D721Med (cell line): ENCODE results near the gene SEC61G.

Source experiments
- DNase-seq: peaks from one replicate; pipeline ENCODE4 v3.0.0; 2011; ENCODE audit warnings: low spot score; ENCODE audit not compliant: insufficient read length
- FAIRE-seq: peaks from 2 replicates; lab custom pipeline; 2011; peaks lifted over from hg19 to GRCh38; lab: Jason Lieb, UNC
- TF ChIP-seq, protein P1 (sequence below): IDR thresholded peaks from 2 replicates; pipeline ENCODE4 v1.5.1; 2012; ENCODE audit warnings: mild to moderate bottlenecking, control low read depth; ENCODE audit not compliant: insufficient read depth; ENCODE audit errors: missing control alignments

Gene SEC61G

DNA sequence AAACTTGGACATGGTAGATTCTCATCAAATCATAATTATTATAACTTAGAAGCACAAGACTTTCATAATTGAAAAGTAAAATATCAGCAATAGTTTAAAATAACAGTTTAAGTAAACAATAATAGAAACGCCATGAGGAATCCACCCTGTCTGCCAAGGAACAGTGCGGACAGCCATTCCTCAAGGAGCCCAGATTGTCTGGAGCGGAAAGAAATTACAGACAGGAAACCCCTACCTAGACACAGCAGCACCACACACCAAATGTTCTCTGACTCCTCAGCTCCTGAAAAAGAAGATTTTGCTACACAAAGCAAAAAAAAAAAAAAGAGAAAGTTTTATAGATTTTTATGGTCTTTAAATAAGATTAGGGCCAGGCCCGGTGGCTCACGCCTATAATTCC is 21.5 kb upstream of the SEC61G start:
- TF ChIP-seq, protein P1, sequence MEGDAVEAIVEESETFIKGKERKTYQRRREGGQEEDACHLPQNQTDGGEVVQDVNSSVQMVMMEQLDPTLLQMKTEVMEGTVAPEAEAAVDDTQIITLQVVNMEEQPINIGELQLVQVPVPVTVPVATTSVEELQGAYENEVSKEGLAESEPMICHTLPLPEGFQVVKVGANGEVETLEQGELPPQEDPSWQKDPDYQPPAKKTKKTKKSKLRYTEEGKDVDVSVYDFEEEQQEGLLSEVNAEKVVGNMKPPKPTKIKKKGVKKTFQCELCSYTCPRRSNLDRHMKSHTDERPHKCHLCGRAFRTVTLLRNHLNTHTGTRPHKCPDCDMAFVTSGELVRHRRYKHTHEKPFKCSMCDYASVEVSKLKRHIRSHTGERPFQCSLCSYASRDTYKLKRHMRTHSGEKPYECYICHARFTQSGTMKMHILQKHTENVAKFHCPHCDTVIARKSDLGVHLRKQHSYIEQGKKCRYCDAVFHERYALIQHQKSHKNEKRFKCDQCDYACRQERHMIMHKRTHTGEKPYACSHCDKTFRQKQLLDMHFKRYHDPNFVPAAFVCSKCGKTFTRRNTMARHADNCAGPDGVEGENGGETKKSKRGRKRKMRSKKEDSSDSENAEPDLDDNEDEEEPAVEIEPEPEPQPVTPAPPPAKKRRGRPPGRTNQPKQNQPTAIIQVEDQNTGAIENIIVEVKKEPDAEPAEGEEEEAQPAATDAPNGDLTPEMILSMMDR: no peak
- FAIRE-seq: no peak
- DNase-seq: no peak

GRCh38 chr7:54778696-54779540 is 19.9 kb upstream of the SEC61G start:
- no peak for DNase-seq
- TF ChIP-seq, protein P1: no peak
- no peak for FAIRE-seq

- FAIRE-seq (no peak), DNase-seq (no peak)
- TF ChIP-seq, protein P1: no peak
These were observed 19.2 kb upstream of the SEC61G start for GRCh38 chr7:54778166-54778565.

GRCh38 chr7:54774785-54775740 is 16.1 kb upstream of the SEC61G start:
- FAIRE-seq (no peak), DNase-seq (no peak)
- TF ChIP-seq, protein P1: no peak

DNA sequence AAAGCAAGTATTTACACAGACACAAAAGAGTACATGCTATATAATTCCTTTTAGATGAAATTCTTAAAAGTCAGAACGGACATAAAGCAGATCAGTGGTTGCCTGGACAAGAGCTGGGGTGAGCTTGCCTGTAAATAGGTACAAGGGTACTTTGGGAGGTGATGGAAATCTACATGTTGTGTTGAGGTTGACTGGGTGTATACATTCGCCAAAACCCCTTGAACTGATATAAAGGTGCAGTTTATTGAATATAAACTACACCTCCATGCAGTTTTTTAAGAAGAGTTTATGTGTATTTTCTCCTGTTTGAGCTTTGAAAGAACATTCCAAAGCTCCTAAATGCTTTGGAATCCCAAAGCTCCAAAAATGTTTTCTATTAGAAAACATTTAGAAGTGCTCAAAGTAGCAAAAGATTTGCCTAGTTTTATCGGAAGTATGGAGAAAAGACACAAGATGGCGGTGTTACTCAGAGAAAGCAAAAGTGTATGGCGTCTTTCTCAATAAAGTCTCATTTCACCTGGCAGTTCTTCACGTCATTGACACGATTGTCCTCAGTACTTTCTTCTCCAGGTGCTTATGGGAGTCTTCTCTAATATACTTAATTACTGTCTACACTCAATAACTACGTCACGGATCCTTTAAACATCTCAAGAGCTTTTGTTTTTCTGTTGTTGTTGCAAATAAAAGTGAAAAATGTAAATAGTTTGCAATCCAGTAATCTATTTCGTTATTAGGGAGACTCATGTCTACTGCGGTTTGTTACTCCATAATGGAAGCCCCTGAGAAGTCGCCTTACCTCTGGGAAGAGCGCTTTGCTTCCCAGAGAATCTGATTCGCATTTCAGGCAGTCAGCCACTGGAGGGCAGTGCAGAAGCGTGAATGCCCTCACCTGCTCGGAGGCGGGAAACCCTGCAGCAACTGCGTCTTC is 14.7 kb upstream of the SEC61G start:
- FAIRE-seq (no peak), DNase-seq (peak; percentile 42)
- TF ChIP-seq, protein P1: peak; percentile 92

GRCh38 chr7:54769203-54769602 is 10.2 kb upstream of the SEC61G start:
- DNase-seq (no peak), FAIRE-seq (no peak)
- TF ChIP-seq, protein P1: no peak
